AG10803 (cell line): ENCODE measurements around the gene INPP1.
A peak's percentile ranks its signal among the peaks of the same experiment; 100 is the strongest.

ENCODE experiments used
- DNase-seq: peaks from one replicate; pipeline ENCODE4 v3.0.0; 2010; ENCODE audit warnings: low read depth
- H3K4me3 ChIP-seq: 2 replicates; pipeline ENCODE4 v1.5.1; 2011; ENCODE audit warnings: mild to moderate bottlenecking, low read length, control low read depth
- TF ChIP-seq, protein P1 (sequence below): conservative IDR thresholded peaks from 2 replicates; pipeline ENCODE4 v1.5.1; 2011; ENCODE audit warnings: mild to moderate bottlenecking, low read length, control low read depth, inconsistent platforms

INPP1 gene

DNA sequence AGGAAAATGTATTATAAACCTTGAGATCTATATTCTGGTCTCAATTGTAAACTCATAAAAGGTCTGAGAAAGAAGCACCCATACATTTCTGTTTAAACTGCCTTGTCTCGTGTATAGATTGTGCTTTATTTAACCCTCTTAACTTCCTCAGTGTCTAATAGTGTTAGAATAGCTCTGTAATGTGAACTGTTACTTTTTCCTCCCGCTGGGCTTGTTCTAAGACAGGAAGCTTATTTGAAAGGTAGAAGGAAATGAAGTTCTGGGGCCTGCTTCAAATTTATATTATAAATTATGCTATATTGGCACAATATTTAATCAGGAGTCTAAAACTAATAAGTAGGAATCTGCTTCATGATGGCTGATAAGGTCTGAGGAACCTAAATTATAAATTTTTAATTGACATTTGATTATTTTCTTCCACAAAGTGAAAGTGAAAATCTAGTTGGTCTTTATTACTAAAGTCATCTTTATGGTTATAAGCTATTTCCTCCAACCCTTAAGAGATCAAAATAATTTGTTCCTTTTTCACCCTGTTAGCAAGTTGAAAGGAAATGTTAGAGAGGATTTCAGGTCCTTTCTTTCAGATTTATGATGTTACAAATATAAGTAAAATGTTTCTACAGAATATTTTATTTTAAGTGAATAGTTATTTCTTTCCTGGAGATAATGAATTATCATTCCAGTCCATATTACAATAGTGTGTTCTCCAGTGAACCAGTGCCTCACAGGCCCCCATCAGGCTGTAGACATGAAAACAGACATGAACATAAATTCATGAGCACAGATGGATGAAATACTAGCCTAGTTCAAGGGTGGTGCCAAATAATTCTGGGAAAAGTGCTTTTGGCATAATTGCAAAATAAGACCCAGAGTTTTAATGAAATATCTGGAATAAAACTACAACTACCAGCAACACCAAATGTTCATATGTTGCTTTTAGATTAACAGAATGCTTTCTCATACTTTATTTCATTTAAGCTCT, 72.7 kb downstream of the INPP1 start:
- no peak for DNase-seq
- no peak overlapping the region for H3K4me3 ChIP-seq
- TF ChIP-seq, protein P1, sequence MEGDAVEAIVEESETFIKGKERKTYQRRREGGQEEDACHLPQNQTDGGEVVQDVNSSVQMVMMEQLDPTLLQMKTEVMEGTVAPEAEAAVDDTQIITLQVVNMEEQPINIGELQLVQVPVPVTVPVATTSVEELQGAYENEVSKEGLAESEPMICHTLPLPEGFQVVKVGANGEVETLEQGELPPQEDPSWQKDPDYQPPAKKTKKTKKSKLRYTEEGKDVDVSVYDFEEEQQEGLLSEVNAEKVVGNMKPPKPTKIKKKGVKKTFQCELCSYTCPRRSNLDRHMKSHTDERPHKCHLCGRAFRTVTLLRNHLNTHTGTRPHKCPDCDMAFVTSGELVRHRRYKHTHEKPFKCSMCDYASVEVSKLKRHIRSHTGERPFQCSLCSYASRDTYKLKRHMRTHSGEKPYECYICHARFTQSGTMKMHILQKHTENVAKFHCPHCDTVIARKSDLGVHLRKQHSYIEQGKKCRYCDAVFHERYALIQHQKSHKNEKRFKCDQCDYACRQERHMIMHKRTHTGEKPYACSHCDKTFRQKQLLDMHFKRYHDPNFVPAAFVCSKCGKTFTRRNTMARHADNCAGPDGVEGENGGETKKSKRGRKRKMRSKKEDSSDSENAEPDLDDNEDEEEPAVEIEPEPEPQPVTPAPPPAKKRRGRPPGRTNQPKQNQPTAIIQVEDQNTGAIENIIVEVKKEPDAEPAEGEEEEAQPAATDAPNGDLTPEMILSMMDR = no peak

DNA sequence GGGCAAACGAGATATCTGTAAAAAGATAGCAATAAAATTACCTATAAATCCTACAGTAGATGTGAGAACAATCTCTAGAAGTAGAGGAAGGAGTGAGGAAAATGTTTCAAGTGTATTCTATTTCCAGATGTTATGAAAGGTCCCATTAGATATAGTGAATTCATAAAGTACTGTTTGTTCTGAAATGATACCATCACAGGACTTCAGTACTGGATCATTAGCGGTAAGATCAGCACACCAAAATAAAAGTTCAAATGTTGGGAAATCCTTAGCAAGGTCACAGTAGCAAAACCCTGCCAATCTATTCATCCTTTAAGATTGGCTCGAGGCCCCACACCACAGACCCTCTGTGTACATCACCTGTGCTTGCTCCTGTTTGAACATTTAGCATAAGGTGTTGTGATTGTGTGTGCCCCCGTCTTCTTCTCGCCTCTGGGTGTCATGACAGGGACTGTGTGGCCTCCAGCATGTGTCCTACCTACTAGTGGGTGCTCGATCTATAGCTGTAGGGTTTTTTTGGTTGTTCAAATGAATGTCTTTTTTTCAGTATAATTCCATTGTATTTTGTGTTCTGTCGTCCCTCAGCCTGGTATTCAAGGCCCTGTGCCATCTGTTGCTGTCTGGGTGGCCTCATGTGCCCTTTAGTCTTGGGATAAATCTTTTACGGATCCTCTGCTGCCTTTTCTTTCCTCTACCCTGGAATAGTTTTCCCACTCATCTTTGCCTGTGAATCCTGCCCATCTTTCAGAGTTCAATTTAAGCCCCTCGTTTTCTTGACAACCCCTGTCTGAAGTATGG, 73.9 kb downstream of the INPP1 start:
- DNase-seq = no peak
- no peak overlapping the region for H3K4me3 ChIP-seq
- TF ChIP-seq, protein P1 = no peak

DNA sequence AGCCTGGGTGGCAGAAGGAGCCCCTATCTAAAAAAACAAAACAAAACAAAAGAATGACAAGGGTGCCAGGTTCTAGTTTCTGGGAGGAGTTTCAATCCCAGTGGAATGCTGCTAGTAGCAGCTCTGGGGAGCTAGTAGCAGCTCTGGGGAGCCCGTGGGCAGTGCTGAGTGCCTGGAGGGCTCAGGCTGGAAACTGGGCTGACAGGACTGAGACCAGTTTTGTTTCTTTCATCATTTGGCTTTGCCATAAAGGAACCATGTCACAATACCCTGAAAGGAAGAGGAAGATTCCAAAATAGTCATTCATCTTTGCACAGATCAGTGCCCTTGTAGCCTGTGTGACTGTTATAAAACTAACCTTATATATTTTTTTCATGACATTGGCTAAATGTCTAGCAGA, 75.3 kb downstream of the INPP1 start:
- H3K4me3 ChIP-seq = no peak overlapping the region
- TF ChIP-seq, protein P1 = no peak
- no peak for DNase-seq

DNA sequence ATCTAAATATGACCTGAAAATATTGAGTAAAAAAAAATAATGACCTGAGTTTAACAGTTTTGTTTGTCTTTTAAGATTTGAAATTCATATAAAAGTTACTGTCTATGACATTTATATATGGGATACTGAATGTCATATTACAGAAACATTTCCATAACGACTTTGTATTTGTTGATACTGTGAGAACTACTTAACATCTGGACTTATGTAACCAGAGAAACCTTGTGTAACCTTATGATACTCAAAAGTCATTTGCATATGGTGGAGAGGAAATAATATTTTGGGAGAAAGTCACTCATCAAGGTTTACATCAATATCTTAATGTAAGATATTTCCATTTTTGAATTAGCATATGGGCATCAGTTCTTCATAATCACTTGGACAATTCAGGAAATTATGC, 77.4 kb downstream of the INPP1 start:
- TF ChIP-seq, protein P1 = no peak
- DNase-seq = peak; percentile 32
- H3K4me3 ChIP-seq = no peak overlapping the region
